NCI-H510A (cell line): ENCODE results near the gene JAKMIP1.

Experiments used
- DNase-seq: peaks from one replicate; lab custom pipeline; 2025; lab: John Stamatoyannopoulos, UW

Gene JAKMIP1

GRCh38 chr4:6095023-6095752 lies 105.2 kb downstream of the JAKMIP1 start:
- DNase-seq, result no peak

- no peak for DNase-seq
These were observed 106.7 kb downstream of the JAKMIP1 start for GRCh38 chr4:6093671-6094070.

- DNase-seq, result no peak
These were observed 107.4 kb downstream of the JAKMIP1 start for GRCh38 chr4:6092971-6093370.

GRCh38 chr4:6092131-6092530 lies 108.2 kb downstream of the JAKMIP1 start:
- no peak for DNase-seq

GRCh38 chr4:6090931-6091330 lies 109.4 kb downstream of the JAKMIP1 start:
- no peak for DNase-seq

- DNase-seq, result no peak
These were observed 111.4 kb downstream of the JAKMIP1 start for GRCh38 chr4:6088950-6089349.

GRCh38 chr4:6087669-6088341 lies 112.5 kb downstream of the JAKMIP1 start:
- DNase-seq, result no peak

- DNase-seq, result no peak
These were observed 113.5 kb downstream of the JAKMIP1 start for GRCh38 chr4:6086846-6087245.

GRCh38 chr4:6085691-6086628 lies 114.4 kb downstream of the JAKMIP1 start:
- DNase-seq, result no peak

GRCh38 chr4:6085028-6085690 lies 115.2 kb downstream of the JAKMIP1 start:
- no peak for DNase-seq

- no peak for DNase-seq
These were observed 120.4 kb downstream of the JAKMIP1 start for GRCh38 chr4:6079965-6080364.

GRCh38 chr4:6078560-6078959 lies 121.8 kb downstream of the JAKMIP1 start:
- DNase-seq, result no peak

GRCh38 chr4:6076391-6076790 lies 124.0 kb downstream of the JAKMIP1 start:
- no peak for DNase-seq

- no peak for DNase-seq
These were observed 125.6 kb downstream of the JAKMIP1 start for GRCh38 chr4:6074758-6075157.

GRCh38 chr4:6071959-6072720 lies 128.2 kb downstream of the JAKMIP1 start:
- peak; percentile 38 for DNase-seq

GRCh38 chr4:6071191-6071958 lies 129.0 kb downstream of the JAKMIP1 start:
- DNase-seq, result no peak

GRCh38 chr4:6069845-6070709 lies 130.3 kb downstream of the JAKMIP1 start:
- DNase-seq, result no peak

GRCh38 chr4:6068986-6069385 lies 131.4 kb downstream of the JAKMIP1 start:
- DNase-seq, result no peak

GRCh38 chr4:6065934-6066590 lies 134.3 kb downstream of the JAKMIP1 start:
- no peak for DNase-seq
